Panc1 (cell line): Measurements from ENCODE around the gene HMGCS2.

ENCODE experiments used
- CTCF ChIP-seq: fragments of 450-650 bp; IDR thresholded peaks from 2 replicates; pipeline ENCODE4 v1.5.1; 2017; ENCODE audit warnings: mild to moderate bottlenecking
- POLR2AphosphoS5 ChIP-seq: IDR thresholded peaks from 2 replicates; pipeline ENCODE4 v1.6.1; 2012; ENCODE audit warnings: mild to moderate bottlenecking, low read depth, low read length, moderate library complexity
- SIN3A ChIP-seq: IDR thresholded peaks from 2 replicates; pipeline ENCODE4 v1.6.1; 2012; ENCODE audit warnings: low read depth, mild to moderate bottlenecking, low read length, moderate library complexity, borderline replicate concordance; ENCODE audit not compliant: insufficient read depth

GRCh38 chr1:119758584-119758983, 10.1 kb downstream of the HMGCS2 start:
- TF ChIP-seq SIN3A = no peak
- TF ChIP-seq POLR2AphosphoS5 = no peak
- TF ChIP-seq CTCF = no peak
